ENCODE measurements around the gene OTUD3. TPM values are rescaled to one million over a fixed set of nuclear protein-coding genes. Genes with fewer than 3 reads are reported as not detected.

OTUD3 gene
- total RNA-seq, 1 experiment from 2014 or later = 15.1 TPM

- H3K4me3 ChIP-seq (ENCODE audit: low read depth, low read length) = no peak overlapping the region
- peaks cover 8% of the 10 kb centered on the region for H3K4me1 Mint-ChIP-seq (ENCODE audit: low read depth, unreplicated experiment)
- TF ChIP-seq CTCF (IDR thresholded peaks at IDR 0.05; ENCODE audit: insufficient read depth in 1 of 2, low read depth in 1 of 2, low read length in 1 of 2, severe bottlenecking in 1 of 2, unreplicated experiment in 1 of 2) = no peak
- no peak overlapping the region for H3K27ac Mint-ChIP-seq (ENCODE audit: unreplicated experiment)
- peaks cover 31% of the 10 kb centered on the region for H3K4me1 ChIP-seq
- no peak overlapping the region for H3K4me3 Mint-ChIP-seq (ENCODE audit: unreplicated experiment)
- POLR2A ChIA-PET = no interaction called here
- no peaks in the 10 kb centered on the region for H3K27me3 ChIP-seq (replicated peaks; ENCODE audit: control insufficient read depth, insufficient read depth, low read length)
- intact Hi-C loops (cut with micrococcal nuclease; ENCODE audit: unreplicated experiment) = no loop called here
- peaks cover 11% of the 10 kb centered on the region for H3K36me3 Mint-ChIP-seq (ENCODE audit: insufficient read depth, unreplicated experiment)
- DNase-seq = no peak
- H3K9me3 ChIP-seq = peaks cover 13% of the 10 kb centered on the region
- no peaks in the 10 kb centered on the region for H3K36me3 ChIP-seq (ENCODE audit: control insufficient read depth, insufficient read depth, low read length)
- BruUV-seq (replicated peaks) = no TSS peak
- CTCF ChIA-PET = no interaction called here
- H3K9me3 Mint-ChIP-seq (ENCODE audit: unreplicated experiment) = peaks cover 12% of the 10 kb centered on the region
- no peaks in the 10 kb centered on the region for H3K27me3 Mint-ChIP-seq (ENCODE audit: insufficient read depth, unreplicated experiment)
These were observed 23.3 kb upstream of the OTUD3 start for GRCh38 chr1:19858893-19859292.

- peaks cover 15% of the 10 kb centered on the region for H3K9me3 Mint-ChIP-seq (ENCODE audit: unreplicated experiment)
These were observed 22.3 kb upstream of the OTUD3 start for GRCh38 chr1:19859876-19860275.

GRCh38 chr1:19860418-19860817 lies 21.8 kb upstream of the OTUD3 start:
- Mint-ChIP-seq H3K36me3 (ENCODE audit: insufficient read depth, unreplicated experiment) (peaks cover 11% of the 10 kb centered on the region), H3K27me3 (ENCODE audit: insufficient read depth, unreplicated experiment) (no peaks in the 10 kb centered on the region), H3K27ac (ENCODE audit: unreplicated experiment) (no peak overlapping the region), H3K9me3 (ENCODE audit: unreplicated experiment) (peaks cover 15% of the 10 kb centered on the region), H3K4me1 (ENCODE audit: low read depth, unreplicated experiment) (peaks cover 12% of the 10 kb centered on the region), H3K4me3 (ENCODE audit: unreplicated experiment) (no peak overlapping the region)
- CTCF ChIA-PET = interaction anchor here (1.4 kb wide), 1 partner anchor 22 kb away, joined by 10 read pairs; the partner anchor contains the start of gene OTUD3
- no peak for TF ChIP-seq CTCF (IDR thresholded peaks at IDR 0.05; ENCODE audit: insufficient read depth in 1 of 2, low read depth in 1 of 2, low read length in 1 of 2, severe bottlenecking in 1 of 2, unreplicated experiment in 1 of 2)
- BruUV-seq (replicated peaks) = no TSS peak
- Histone ChIP-seq H3K9me3 (peaks cover 13% of the 10 kb centered on the region), H3K4me1 (peaks cover 36% of the 10 kb centered on the region), H3K4me3 (ENCODE audit: low read depth, low read length) (no peak overlapping the region), H3K27me3 (replicated peaks; ENCODE audit: control insufficient read depth, insufficient read depth, low read length) (no peaks in the 10 kb centered on the region), H3K36me3 (ENCODE audit: control insufficient read depth, insufficient read depth, low read length) (no peaks in the 10 kb centered on the region)
- intact Hi-C loops (cut with micrococcal nuclease; ENCODE audit: unreplicated experiment) = loop anchor here (10.0 kb wide), 1 partner anchor 46 kb away; the partner anchor contains the start of gene RNF186
- DNase-seq = no peak
- POLR2A ChIA-PET = no interaction called here

More at GRCh38 chr1:19859876-19860275, 22.3 kb upstream of the OTUD3 start:
- no peak for TF ChIP-seq CTCF (IDR thresholded peaks at IDR 0.05; ENCODE audit: insufficient read depth in 1 of 2, low read depth in 1 of 2, low read length in 1 of 2, severe bottlenecking in 1 of 2, unreplicated experiment in 1 of 2)
- Histone ChIP-seq H3K4me1 (peaks cover 36% of the 10 kb centered on the region), H3K4me3 (ENCODE audit: low read depth, low read length) (no peak overlapping the region), H3K27me3 (replicated peaks; ENCODE audit: control insufficient read depth, insufficient read depth, low read length) (no peaks in the 10 kb centered on the region), H3K9me3 (peaks cover 13% of the 10 kb centered on the region), H3K36me3 (ENCODE audit: control insufficient read depth, insufficient read depth, low read length) (no peaks in the 10 kb centered on the region)
- DNase-seq = no peak
- Mint-ChIP-seq H3K27me3 (ENCODE audit: insufficient read depth, unreplicated experiment) (no peaks in the 10 kb centered on the region), H3K27ac (ENCODE audit: unreplicated experiment) (no peak overlapping the region), H3K4me1 (ENCODE audit: low read depth, unreplicated experiment) (peaks cover 12% of the 10 kb centered on the region), H3K36me3 (ENCODE audit: insufficient read depth, unreplicated experiment) (peaks cover 11% of the 10 kb centered on the region), H3K4me3 (ENCODE audit: unreplicated experiment) (no peak overlapping the region)
- CTCF ChIA-PET = no interaction called here
- intact Hi-C loops (cut with micrococcal nuclease; ENCODE audit: unreplicated experiment) = loop anchor here (10.0 kb wide), 1 partner anchor 45 kb away; the partner anchor contains the start of gene RNF186
- POLR2A ChIA-PET = no interaction called here
- no TSS peak for BruUV-seq (replicated peaks)

All from Caco-2 (cell line).